Measurements from ENCODE around the gene POLR1B.
A peak's percentile ranks its signal among the peaks of the same experiment; 100 is the strongest.

POLR1B gene

DNA sequence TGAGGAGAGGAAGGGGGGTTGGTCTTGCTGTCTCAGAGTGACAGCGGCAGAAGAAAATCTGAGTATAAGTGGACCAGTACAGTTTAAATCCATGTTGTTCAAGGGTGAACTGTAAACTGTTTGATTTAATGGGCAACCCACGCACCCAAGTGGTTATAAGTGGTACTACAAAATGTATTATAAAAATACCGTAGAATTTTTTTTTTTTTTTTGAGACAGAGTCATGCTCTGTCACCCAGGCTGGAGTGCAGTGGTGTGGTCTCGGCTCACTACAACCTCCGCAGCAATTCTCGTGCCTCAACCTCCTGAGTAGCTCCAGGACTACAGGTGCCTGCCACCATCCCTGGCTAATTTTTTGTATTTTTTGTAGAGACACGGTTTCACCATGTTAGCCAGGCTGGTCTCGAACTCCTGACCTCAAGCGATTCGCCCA, 40.1 kb downstream of the POLR1B start:
- H3K4me3 ChIP-seq (ENCODE audit: low read depth, low read length): no peak overlapping the region
- TF ChIP-seq, protein P1, sequence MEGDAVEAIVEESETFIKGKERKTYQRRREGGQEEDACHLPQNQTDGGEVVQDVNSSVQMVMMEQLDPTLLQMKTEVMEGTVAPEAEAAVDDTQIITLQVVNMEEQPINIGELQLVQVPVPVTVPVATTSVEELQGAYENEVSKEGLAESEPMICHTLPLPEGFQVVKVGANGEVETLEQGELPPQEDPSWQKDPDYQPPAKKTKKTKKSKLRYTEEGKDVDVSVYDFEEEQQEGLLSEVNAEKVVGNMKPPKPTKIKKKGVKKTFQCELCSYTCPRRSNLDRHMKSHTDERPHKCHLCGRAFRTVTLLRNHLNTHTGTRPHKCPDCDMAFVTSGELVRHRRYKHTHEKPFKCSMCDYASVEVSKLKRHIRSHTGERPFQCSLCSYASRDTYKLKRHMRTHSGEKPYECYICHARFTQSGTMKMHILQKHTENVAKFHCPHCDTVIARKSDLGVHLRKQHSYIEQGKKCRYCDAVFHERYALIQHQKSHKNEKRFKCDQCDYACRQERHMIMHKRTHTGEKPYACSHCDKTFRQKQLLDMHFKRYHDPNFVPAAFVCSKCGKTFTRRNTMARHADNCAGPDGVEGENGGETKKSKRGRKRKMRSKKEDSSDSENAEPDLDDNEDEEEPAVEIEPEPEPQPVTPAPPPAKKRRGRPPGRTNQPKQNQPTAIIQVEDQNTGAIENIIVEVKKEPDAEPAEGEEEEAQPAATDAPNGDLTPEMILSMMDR (IDR thresholded peaks at IDR 0.05; ENCODE audit: low read depth, low read length): peak; percentile 38

- H3K4me3 ChIP-seq (ENCODE audit: low read depth, low read length): peak overlapping the region; percentile 80
- TF ChIP-seq, protein P1 (IDR thresholded peaks at IDR 0.05; ENCODE audit: low read depth, low read length): no peak
These were observed 41.4 kb downstream of the POLR1B start for GRCh38 chr2:112583497-112584133.

- H3K4me3 ChIP-seq (ENCODE audit: low read depth, low read length): peak within 1 kb of the TSS; percentile 80
- TF ChIP-seq, protein P1 (IDR thresholded peaks at IDR 0.05; ENCODE audit: low read depth, low read length): no peak
These were observed 42.0 kb downstream of the POLR1B start, which contains the start of gene CHCHD5 for GRCh38 chr2:112584134-112584890. CHCHD5 (plus strand) TSS chr2:112584609; CDS start chr2:112584648, 39 bp downstream.

- H3K4me3 ChIP-seq (ENCODE audit: low read depth, low read length): peak overlapping the region; percentile 80
- TF ChIP-seq, protein P1 (IDR thresholded peaks at IDR 0.05; ENCODE audit: low read depth, low read length): no peak
These were observed 42.6 kb downstream of the POLR1B start for GRCh38 chr2:112584891-112585250.

GRCh38 chr2:112585400-112585799, 43.1 kb downstream of the POLR1B start:
- TF ChIP-seq, protein P1 (IDR thresholded peaks at IDR 0.05; ENCODE audit: low read depth, low read length): no peak
- peak overlapping the region; percentile 80; the same call in 1 of the 2 replicates for H3K4me3 ChIP-seq (ENCODE audit: low read depth, low read length)

GRCh38 chr2:112585873-112586464, 43.7 kb downstream of the POLR1B start:
- H3K4me3 ChIP-seq (ENCODE audit: low read depth, low read length): no peak overlapping the region
- TF ChIP-seq, protein P1 (IDR thresholded peaks at IDR 0.05; ENCODE audit: low read depth, low read length): no peak

GRCh38 chr2:112588611-112589045, 46.4 kb downstream of the POLR1B start:
- H3K4me3 ChIP-seq (ENCODE audit: low read depth, low read length): no peak overlapping the region
- TF ChIP-seq, protein P1 (IDR thresholded peaks at IDR 0.05; ENCODE audit: low read depth, low read length): no peak

Data from WI38 (cell line).